ENCODE measurements around the gene PNPLA2.

DNA sequence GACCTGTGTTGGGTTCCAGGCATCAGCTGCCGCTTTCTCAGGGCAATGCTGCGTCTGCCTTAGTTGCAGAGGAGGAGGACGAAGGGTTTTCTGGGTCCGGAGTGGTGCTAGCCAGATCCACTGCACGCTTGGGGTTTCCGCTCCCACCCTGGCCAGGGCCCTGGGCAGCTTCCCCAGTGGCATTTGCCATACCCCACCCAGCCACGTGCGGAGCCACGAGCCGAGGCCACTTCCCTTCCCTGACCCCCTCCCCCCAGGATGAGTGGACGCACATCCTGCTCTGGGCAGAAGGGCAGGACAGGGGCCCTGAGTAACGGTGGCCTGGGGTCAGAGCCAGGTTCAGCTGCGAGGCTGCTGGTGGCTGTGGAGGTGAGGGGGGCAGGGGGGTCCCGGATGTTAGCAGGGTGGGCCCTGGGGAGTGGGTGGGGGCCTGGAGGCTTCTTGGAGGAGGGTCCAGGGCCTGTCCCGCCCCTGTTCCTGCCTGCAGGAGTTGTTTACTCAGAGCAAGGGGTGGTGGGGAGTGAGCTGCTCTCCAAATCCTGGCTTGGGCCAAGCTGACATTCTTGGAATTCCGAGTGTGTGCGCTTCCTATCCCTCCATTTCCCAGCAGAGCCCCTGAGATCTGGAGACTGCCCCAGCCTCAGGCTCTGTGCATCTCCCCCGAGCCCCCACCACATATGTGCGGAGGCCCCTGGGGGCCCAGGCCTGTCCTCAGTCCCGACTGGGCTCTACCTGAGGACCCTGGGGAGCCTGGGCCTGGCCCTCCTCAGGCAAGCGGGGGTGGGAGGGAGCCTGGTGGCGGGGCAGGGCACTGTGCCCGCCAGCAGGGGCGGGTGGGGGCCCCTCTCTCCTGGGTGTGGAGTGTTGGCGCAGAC is 25.3 kb downstream of the PNPLA2 start:
- no peak for TF ChIP-seq MXD4 (CRISPR knock-in tag; IDR thresholded peaks at IDR 0.05; ENCODE audit: borderline replicate concordance)
- TF ChIP-seq, protein P1, sequence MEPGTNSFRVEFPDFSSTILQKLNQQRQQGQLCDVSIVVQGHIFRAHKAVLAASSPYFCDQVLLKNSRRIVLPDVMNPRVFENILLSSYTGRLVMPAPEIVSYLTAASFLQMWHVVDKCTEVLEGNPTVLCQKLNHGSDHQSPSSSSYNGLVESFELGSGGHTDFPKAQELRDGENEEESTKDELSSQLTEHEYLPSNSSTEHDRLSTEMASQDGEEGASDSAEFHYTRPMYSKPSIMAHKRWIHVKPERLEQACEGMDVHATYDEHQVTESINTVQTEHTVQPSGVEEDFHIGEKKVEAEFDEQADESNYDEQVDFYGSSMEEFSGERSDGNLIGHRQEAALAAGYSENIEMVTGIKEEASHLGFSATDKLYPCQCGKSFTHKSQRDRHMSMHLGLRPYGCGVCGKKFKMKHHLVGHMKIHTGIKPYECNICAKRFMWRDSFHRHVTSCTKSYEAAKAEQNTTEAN (CRISPR knock-in tag; IDR thresholded peaks at IDR 0.05) = no peak
- TF ChIP-seq, protein P2, sequence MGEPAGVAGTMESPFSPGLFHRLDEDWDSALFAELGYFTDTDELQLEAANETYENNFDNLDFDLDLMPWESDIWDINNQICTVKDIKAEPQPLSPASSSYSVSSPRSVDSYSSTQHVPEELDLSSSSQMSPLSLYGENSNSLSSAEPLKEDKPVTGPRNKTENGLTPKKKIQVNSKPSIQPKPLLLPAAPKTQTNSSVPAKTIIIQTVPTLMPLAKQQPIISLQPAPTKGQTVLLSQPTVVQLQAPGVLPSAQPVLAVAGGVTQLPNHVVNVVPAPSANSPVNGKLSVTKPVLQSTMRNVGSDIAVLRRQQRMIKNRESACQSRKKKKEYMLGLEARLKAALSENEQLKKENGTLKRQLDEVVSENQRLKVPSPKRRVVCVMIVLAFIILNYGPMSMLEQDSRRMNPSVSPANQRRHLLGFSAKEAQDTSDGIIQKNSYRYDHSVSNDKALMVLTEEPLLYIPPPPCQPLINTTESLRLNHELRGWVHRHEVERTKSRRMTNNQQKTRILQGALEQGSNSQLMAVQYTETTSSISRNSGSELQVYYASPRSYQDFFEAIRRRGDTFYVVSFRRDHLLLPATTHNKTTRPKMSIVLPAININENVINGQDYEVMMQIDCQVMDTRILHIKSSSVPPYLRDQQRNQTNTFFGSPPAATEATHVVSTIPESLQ (CRISPR knock-in tag; IDR thresholded peaks at IDR 0.05) = no peak
- TF ChIP-seq, protein P3, sequence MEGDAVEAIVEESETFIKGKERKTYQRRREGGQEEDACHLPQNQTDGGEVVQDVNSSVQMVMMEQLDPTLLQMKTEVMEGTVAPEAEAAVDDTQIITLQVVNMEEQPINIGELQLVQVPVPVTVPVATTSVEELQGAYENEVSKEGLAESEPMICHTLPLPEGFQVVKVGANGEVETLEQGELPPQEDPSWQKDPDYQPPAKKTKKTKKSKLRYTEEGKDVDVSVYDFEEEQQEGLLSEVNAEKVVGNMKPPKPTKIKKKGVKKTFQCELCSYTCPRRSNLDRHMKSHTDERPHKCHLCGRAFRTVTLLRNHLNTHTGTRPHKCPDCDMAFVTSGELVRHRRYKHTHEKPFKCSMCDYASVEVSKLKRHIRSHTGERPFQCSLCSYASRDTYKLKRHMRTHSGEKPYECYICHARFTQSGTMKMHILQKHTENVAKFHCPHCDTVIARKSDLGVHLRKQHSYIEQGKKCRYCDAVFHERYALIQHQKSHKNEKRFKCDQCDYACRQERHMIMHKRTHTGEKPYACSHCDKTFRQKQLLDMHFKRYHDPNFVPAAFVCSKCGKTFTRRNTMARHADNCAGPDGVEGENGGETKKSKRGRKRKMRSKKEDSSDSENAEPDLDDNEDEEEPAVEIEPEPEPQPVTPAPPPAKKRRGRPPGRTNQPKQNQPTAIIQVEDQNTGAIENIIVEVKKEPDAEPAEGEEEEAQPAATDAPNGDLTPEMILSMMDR (IDR thresholded peaks at IDR 0.05) = no peak
- peak; percentile 12; the same call in 1 of the 2 replicates for TF ChIP-seq SMAD3 (CRISPR knock-in tag; IDR thresholded peaks at IDR 0.05; ENCODE audit: borderline replicate concordance)
- TF ChIP-seq, protein P4, sequence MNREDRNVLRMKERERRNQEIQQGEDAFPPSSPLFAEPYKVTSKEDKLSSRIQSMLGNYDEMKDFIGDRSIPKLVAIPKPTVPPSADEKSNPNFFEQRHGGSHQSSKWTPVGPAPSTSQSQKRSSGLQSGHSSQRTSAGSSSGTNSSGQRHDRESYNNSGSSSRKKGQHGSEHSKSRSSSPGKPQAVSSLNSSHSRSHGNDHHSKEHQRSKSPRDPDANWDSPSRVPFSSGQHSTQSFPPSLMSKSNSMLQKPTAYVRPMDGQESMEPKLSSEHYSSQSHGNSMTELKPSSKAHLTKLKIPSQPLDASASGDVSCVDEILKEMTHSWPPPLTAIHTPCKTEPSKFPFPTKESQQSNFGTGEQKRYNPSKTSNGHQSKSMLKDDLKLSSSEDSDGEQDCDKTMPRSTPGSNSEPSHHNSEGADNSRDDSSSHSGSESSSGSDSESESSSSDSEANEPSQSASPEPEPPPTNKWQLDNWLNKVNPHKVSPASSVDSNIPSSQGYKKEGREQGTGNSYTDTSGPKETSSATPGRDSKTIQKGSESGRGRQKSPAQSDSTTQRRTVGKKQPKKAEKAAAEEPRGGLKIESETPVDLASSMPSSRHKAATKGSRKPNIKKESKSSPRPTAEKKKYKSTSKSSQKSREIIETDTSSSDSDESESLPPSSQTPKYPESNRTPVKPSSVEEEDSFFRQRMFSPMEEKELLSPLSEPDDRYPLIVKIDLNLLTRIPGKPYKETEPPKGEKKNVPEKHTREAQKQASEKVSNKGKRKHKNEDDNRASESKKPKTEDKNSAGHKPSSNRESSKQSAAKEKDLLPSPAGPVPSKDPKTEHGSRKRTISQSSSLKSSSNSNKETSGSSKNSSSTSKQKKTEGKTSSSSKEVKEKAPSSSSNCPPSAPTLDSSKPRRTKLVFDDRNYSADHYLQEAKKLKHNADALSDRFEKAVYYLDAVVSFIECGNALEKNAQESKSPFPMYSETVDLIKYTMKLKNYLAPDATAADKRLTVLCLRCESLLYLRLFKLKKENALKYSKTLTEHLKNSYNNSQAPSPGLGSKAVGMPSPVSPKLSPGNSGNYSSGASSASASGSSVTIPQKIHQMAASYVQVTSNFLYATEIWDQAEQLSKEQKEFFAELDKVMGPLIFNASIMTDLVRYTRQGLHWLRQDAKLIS (CRISPR knock-in tag; IDR thresholded peaks at IDR 0.05; ENCODE audit: borderline replicate concordance) = no peak
- TF ChIP-seq NR1H2 (CRISPR knock-in tag; IDR thresholded peaks at IDR 0.05) = no peak
- TF ChIP-seq, protein P5, sequence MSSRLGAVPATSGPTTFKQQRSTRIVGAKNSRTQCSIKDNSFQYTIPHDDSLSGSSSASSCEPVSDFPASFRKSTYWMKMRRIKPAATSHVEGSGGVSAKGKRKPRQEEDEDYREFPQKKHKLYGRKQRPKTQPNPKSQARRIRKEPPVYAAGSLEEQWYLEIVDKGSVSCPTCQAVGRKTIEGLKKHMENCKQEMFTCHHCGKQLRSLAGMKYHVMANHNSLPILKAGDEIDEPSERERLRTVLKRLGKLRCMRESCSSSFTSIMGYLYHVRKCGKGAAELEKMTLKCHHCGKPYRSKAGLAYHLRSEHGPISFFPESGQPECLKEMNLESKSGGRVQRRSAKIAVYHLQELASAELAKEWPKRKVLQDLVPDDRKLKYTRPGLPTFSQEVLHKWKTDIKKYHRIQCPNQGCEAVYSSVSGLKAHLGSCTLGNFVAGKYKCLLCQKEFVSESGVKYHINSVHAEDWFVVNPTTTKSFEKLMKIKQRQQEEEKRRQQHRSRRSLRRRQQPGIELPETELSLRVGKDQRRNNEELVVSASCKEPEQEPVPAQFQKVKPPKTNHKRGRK (CRISPR knock-in tag; IDR thresholded peaks at IDR 0.05; ENCODE audit: borderline replicate concordance) = no peak
- no peak for TF ChIP-seq ESRRA (CRISPR knock-in tag; IDR thresholded peaks at IDR 0.05; ENCODE audit: borderline replicate concordance)
- TF ChIP-seq, protein P6, sequence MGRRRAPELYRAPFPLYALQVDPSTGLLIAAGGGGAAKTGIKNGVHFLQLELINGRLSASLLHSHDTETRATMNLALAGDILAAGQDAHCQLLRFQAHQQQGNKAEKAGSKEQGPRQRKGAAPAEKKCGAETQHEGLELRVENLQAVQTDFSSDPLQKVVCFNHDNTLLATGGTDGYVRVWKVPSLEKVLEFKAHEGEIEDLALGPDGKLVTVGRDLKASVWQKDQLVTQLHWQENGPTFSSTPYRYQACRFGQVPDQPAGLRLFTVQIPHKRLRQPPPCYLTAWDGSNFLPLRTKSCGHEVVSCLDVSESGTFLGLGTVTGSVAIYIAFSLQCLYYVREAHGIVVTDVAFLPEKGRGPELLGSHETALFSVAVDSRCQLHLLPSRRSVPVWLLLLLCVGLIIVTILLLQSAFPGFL (CRISPR knock-in tag; IDR thresholded peaks at IDR 0.05; ENCODE audit: borderline replicate concordance) = no peak
- TF ChIP-seq, protein P7, sequence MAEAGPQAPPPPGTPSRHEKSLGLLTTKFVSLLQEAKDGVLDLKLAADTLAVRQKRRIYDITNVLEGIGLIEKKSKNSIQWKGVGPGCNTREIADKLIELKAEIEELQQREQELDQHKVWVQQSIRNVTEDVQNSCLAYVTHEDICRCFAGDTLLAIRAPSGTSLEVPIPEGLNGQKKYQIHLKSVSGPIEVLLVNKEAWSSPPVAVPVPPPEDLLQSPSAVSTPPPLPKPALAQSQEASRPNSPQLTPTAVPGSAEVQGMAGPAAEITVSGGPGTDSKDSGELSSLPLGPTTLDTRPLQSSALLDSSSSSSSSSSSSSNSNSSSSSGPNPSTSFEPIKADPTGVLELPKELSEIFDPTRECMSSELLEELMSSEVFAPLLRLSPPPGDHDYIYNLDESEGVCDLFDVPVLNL (CRISPR knock-in tag; IDR thresholded peaks at IDR 0.05; ENCODE audit: borderline replicate concordance, low read depth) = no peak; the same call in 1 of the 2 replicates
- TF ChIP-seq, protein P8, sequence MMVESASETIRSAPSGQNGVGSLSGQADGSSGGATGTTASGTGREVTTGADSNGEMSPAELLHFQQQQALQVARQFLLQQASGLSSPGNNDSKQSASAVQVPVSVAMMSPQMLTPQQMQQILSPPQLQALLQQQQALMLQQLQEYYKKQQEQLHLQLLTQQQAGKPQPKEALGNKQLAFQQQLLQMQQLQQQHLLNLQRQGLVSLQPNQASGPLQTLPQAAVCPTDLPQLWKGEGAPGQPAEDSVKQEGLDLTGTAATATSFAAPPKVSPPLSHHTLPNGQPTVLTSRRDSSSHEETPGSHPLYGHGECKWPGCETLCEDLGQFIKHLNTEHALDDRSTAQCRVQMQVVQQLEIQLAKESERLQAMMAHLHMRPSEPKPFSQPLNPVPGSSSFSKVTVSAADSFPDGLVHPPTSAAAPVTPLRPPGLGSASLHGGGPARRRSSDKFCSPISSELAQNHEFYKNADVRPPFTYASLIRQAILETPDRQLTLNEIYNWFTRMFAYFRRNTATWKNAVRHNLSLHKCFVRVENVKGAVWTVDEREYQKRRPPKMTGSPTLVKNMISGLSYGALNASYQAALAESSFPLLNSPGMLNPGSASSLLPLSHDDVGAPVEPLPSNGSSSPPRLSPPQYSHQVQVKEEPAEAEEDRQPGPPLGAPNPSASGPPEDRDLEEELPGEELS (CRISPR knock-in tag; IDR thresholded peaks at IDR 0.05) = peak; percentile 85
- TF ChIP-seq NR2C2 (CRISPR knock-in tag; IDR thresholded peaks at IDR 0.05) = 0 out of 2 replicates have a peak, but pooled peaks have one; percentile 24
